HG02588 (cell line): Measurements from ENCODE around the gene CX3CL1.

ENCODE experiments used
- ATAC-seq: cut with Tn5 transposase; IDR thresholded peaks from one replicate; pipeline ENCODE4 v1.9.1; 2021; ENCODE audit warnings: mild to moderate bottlenecking, moderate library complexity; ENCODE audit not compliant: unreplicated experiment

CX3CL1 gene

DNA sequence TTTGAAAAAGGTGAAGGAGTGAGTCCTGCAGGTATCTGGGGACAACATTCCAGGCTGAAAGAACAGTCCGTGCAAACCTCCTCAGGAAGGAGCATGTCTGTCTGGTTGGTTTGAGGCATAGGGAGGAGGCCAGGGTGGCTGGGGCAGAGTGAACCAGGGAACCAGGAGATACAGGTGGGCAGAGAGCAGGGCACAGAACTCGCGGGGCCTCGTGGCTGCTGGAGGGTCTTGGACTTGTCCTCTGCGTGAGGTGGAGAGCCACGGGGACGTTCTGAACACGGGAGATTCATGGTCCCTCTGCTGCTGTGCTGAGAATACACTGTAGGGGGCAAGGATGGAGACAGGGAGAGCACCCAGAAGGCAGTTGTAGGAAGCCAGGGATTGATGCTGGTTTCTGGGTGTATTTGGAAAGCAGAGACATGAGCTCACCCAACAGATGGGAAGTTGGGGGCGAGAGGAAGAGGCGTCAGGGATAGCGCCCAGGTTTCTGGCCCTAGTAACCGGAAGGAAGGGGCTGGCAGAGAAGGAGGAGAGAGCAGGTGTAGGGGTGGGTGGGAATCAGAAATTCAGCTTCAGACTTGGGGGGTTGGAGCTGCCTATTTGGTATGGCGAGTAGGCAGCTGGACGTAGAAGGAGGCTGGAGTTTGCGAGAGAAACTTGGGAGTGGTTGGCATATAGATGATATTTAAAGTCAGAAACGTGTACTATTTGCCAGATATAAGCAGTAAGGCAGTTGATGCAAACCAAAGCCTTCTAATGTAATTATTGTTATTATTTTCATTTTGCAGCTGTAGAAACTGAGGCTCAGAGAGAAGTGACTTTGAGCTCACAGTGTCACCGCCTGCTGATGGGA is 31.9 kb downstream of the CX3CL1 start, which contains the start of gene CCL17:
Gene CCL17 (plus strand): TSS at position 803 of the 853 bp plus-strand sequence. CDS start 9,166 bp downstream, outside the sequence.
- no peak for ATAC-seq

DNA sequence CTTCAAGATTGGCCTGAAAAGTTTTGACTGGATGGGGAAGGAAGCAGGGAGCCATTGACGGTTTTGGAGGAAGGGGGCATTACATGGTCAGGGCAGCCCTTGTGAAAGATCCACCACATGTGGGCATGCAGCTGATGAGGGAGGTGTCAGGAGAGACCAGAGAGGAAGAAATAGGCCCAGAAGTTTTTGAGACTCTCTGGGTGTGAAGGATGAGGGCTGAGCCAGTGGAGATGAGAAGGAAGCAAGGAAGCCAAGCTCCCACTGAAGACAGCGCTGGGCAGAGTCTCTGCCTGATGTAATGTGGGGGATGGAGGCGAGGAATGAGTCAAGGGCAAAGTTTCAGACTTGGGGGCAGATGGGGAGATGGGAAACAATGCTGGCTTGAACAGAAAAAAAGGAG is 32.8 kb downstream of the CX3CL1 start:
- ATAC-seq, result no peak

DNA sequence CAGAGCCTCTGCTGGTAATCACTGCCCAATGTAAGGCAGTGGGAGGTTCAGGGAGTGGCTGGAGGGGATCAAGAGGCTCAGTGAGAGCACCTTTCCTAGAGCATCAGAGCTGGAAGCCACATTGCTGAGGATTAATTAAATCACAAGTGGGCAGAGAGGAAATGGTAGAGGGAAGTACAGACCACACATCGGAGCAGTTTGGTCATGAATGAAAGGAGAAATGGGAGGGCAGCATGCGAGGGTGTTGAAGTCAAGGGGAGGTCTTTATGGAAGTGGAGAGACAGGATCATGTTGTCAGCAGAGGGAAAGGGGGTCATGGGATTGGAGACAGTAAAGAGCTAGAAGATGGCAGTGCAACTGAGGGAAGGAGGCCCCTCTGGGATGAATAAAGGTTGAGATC is 34.6 kb downstream of the CX3CL1 start:
- no peak for ATAC-seq

DNA sequence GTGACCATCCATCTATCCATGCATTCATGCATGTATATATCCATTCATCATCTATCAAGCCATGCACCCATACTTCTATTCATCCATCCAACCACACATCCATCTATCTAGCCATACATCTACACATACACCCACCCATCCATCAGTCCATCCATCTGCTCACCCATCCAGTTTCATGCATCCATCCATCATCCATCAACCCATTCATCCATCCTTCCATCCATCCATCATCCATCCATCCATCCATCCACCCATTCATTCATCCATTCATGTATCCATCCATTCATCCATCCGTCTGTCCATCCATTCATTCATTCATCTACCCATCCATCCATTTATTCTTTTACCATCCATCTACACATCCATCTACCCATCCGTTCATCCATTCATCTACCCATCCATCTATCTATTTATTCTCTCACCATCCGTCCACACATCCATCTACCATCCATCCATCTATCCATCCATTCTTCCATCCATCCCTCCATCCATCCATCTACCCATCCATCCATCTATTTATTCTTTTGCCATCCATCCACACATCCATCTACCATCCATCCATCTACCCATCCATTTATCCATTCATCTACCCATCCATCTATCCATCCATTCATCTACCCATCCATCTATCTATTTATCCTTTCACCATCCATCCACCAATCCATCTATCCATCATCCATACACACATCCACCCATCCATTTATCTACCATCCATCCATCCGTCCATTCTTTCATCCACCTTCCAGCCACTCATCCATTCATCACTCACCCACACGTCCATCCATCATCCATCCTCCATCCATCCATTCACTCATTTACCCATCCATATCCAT is 35.4 kb downstream of the CX3CL1 start:
- ATAC-seq, result no peak

DNA sequence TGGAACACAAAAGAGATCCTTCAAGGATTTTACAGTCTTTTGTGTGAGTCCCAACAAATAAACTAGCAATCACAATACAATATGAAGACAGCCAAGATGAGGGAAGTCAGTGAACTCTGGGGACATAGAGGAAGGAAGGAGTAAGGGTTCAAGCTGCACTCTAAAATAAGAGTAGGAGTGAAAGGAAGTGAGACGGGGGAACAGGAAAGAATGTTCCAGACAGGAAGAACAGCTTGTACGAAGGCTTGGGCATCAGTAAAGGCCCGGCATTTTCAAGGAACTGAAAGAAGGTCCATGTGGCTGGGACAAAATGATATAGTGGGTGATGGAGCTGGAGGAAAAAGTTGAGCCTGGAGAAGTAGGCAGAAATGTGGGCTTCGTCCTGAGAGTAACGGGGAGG is 36.8 kb downstream of the CX3CL1 start:
- ATAC-seq, result no peak

DNA sequence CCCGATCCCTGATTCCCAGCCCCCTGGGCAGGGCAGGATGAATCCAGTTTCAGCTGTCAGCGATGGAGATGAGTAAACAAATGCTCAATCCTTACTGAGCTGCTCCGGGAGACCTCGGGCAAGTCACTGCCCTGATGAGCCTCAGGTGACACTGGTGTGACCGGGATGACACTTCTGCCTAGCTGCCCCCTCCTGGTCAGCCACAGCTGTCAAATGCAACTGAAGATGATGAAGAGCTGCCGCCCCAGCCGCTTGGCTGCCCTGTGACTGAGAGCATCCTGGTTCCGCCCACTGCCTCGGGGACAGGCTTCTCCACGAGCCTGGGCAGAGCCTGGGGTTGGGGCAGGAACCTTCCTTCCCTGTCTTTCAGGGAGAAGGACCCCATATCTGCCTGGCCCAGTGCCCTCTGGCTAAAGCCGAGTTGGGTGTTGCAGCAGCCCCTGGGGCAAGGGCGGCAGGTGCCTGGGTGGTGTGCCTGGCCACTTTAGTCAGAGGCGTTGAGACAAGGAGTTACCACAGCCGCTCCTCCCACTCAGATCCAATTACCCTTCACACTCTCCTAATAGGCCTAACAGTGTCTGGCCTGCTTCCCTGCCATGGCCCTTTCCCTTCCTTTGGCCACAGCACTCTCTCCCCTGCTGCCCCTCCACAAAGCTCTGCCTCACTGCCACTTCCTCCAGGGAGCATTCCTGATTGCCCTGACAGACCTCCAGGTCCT is 37.7 kb downstream of the CX3CL1 start:
- no peak for ATAC-seq

DNA sequence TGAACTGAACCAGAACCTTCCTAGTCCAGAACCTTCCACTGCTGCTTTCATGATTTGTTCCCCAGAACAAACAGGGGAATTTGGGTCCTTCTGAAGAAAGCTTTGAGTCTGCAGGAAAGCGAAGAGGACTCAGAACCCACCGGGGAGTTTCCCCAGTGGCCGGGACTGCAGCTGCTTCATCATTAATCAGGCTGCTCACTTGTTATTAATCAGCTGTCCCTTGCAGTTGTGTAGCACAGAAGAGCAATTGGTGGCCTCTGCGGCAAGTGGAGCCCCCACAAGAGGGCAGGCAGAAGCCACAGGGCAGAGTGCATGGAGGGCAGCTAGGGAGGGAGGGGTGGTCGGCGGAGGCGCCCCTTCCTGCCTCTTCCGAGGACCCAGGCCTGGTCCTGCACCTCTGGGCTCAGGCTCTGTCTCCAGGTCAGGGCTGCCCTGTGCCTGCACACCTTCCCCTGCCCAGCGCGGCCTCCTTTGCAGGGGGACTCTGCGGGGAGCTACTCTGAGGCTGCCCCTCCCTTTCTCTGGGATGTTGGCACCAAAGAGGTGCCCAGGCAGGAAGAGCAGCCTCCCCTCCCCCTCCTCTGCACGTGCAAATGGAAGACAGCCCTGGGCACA is 39.2 kb downstream of the CX3CL1 start:
- ATAC-seq, result no peak

DNA sequence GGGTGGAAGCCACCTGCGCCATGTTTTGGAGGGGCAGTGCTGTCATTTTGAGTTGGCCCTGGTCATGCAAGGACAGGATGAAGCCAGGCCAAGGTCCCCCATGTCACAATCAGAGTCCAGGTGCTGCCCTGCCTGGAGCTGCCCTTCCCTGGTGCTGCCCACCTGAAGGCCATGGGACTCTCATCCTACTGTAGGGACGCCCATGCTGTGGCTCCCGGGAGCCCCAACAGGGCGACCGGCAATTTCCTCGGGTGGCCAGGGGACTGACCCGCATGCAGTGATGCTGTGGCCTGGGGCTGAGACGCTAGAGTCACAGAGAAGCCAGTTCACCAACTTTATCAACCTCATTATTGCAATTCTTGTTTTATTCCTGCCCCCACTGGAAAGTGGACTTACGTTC is 40.3 kb downstream of the CX3CL1 start:
- no peak for ATAC-seq

DNA sequence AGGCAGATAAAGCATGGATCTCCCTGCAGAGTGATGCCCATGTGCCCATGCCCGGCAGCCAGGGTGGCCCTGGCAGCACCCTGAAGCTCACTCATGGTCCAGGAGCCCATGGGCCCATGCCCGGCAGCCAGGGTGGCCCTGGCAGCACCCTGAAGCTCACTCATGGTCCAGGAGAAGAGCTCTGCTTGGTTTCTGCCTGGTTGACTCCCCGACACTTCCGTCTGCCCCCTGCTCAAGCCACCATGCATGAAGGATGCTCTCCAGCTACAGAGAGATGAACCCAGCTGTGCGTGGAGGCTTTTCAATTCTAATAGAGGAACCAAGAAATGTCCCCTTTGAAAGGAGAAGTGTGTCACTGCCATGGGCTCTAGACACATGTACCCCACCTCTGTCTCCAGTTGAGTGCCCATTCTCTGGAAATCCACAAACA is 41.0 kb downstream of the CX3CL1 start:
- peak; percentile 60 for ATAC-seq

DNA sequence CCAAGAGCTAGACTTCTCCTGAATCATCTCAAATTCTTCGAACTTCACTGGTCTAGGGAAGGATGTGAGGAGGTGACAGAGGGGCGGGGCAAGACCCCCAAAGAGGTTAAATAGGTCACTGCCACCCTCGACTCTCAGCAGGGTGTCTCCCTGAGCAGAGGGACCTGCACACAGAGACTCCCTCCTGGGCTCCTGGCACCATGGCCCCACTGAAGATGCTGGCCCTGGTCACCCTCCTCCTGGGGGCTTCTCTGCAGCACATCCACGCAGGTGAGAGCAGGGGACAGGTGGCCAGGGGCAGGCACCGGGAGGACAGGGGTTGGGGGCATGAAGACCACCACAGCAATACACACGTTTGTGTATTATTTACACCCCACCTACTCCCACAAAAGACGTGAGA is 41.4 kb downstream of the CX3CL1 start:
- no peak for ATAC-seq

DNA sequence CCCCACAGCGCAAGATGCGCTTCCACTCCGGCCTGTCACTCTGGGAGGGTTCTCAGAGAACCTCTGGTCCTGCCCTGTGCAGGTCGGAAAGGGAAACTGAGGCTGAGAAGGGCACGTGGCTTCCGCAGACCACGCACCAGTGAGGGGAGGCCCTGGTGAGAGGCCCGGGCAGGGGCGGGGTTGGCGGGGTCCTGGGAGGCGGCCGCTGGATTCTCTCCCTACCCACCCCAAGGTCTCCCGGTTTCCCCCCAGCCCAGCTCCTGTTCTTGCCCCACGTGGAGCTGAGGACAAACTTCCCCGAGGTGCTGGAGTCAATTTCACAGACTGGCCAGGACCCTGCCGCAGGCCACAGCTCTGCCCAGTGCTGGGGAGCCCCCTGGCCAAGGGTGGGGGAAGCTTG is 43.8 kb downstream of the CX3CL1 start:
- no peak for ATAC-seq

DNA sequence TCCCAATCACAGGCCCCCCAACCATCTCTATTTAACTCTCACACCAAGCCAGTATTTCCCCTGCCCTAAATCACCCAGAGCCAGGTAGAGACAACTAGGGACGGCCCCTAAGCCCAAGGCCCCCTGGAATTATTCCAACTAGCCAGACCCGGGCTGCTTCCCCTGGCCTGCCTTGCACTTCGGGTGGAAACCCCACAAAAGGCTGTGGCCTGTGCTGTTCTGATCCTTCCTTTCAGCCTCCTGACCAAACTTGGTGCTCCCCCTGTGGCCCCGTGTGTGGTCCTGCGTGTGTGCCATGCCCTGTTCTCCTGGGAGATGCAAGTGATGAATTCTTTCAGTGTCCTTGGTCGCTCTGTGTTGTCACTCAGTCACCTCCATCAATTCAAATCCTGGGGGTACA is 47.2 kb downstream of the CX3CL1 start:
- no peak for ATAC-seq

DNA sequence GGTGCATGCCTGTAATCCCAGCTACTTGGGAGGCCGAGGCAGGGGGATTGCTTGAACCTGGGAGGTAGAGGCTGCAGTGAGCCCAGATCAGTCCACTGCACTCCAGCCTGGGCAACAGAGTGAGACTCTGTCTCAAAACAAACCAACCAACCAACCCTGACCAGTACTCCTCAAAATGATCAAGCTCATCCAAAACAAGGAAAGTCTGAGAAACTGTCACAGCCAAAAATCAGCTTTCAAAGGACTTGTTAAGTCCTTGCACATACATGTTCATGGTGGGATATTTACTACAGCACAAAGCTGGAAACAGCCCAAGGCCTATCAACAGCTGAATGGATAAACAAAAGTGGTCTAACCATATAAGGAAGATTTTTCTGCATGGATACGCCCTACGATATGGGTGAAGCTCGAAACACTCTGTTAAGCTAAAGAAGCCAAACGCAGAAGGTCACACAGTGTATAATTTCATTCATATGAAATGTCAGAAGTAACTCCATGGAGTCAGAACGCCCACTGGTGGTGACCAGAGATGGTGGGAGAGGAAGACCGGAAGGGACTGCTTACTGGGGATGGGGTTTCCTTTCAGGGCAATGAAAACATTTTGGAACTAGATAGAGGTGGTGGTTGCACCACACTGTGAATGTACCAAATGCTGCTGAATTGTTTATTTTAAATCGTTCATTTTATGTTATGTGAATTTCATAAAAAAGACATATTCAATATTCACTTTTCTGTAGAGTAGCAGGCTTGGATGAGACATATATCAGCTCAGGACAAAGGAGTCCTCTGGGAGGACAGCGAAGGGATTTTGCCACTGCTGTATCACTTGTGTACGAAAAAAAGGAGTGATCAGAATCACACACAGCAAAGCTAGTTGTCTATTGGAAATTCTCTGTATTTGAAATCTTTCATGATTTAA is 50.0 kb downstream of the CX3CL1 start:
- no peak for ATAC-seq

DNA sequence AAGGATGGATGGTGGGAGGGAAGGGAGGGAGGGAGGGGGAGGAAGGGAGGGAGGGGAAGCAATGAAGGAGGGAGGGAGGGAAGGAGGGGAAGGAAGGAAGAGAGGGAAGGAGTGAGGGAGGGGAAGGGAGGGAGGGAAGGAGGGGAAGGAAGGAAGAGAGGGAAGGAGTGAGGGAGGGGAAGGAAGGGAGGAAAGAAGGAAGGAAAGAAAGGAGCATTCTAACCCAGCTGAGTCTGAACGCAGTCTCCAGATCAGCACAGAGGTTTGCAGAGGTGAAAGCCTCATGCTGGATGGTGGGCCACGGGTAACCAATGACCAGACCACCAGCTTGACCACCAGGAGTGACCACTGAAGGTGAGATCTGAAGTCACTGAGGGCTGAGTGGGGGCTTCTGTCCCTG is 50.9 kb downstream of the CX3CL1 start:
- no peak for ATAC-seq

DNA sequence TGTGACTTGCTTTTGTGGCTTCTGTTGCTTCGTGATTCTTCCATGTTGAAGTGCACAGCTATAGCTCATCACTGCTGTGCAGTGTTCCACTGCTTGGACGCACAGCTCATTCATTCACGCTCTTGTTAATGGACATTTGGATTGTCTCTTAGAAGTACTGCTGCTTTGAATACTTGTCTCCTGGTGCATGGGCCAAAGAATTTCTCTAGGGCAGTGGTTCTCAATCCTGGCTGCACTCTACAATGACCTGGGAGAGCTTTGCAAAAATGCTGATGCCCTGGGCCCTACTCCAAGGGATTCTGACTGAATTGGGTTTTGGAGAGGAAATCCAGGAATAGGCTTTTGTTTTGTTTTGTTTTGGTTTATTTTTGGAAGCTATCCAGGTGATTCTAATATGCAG is 52.3 kb downstream of the CX3CL1 start:
- ATAC-seq, result no peak

DNA sequence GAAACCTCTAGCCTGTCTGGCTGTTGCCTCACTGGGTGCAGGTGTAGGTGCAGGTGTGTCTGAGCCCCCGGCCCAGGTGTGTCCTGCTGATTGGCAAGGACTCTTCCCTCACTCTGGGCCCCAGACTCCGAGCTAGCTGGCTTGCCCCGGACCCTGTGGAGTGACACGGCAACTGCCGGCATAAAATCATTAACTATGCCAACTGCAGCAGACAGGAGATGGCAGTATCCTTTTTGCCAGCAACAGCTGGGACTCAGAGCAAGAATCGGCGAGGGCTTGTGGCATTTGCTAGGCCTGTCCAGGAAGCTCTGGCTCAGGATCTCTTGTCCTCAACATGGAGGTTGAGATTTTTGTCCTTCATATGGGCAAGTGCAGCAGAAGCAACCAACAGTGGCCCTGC is 54.1 kb downstream of the CX3CL1 start:
- no peak for ATAC-seq

DNA sequence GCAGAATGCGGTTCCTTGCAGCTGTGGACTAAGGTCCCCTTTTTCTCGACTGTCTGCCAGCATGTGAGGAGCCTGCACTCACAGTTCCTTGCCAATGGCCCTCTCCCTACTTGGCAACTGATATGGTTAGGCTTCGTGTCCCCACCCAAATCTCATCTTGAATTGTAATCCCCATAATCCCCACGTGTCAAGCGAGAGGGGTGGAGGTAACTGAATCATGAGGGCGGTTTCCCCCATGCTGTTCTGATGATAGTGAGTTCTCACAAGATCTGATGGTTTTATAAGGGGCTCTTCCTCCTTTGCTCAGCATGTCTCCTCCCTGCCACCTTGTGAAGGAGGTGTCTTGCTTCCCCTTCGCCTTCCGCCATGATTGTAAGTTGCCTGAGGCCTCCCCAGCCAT is 55.0 kb downstream of the CX3CL1 start:
- ATAC-seq, result no peak

DNA sequence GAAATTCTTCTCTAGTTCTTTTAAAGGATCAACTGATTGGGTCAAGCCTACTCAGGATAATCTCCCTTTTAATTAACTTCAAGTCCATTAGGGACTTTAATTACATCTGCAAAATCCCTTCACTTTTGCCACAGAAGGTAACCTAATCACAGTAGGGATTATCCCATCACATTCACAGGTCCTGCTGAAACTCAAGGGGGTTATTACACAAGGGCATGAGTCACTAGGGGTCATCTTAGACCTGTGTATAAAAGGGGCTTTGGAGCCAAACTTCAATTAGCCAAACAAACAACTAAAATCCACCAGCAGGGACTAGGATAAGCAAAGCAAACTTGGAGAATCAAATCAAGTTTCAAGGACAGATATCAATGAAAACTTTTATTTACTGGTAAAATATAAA is 55.5 kb downstream of the CX3CL1 start:
- ATAC-seq, result no peak

DNA sequence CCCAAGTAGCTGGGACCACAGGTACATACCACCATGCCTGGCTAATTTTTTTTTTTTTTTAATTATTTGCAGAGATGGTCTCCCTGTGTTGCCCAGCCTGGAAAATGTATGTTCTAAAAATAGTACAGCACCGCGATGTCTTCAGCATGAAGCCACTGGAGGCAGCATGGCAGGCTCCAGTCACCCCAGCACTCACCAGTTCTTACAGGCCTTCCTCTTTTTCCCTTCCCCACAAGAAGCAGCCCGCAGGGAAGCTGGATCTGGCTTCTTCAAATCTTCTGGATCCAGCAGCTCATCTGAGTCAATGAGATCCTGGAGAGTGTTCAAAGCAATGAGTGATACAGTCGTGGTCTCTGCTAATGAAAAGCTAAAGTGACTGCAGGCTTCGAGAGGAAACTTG is 58.7 kb downstream of the CX3CL1 start:
- ATAC-seq, result no peak

DNA sequence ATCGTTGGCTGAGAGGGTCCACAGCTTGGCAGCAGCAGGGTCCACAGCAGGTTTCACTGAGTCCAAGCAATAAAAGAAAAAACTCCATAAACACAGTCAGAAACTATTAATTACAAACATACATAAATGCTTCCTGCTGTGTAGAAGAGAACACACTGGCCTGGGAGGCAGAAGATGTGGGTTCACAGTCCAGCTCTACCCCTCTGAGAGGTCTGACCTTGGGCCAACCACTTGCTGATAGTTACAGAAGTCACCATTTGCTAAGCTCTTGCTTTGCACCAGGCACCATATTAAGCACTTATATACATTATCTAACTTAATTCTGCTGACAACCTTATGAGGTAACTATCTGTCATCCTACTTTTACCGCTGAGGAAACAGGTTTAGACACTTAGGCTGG is 60.2 kb downstream of the CX3CL1 start:
- no peak for ATAC-seq
